ENCODE results near the gene RNF167.

RNF167 gene

GRCh38 chr17:4986951-4987766, 47.1 kb downstream of the RNF167 start, which contains the start of gene CAMTA2:
CAMTA2 (minus strand) TSS chr17:4987675; CDS start chr17:4986222, 1,453 bp downstream.
- peak; percentile 80 for DNase-seq

- DNase-seq = no peak
These were observed 47.9 kb downstream of the RNF167 start for GRCh38 chr17:4987767-4988567.

GRCh38 chr17:4994081-4994595, 54.1 kb downstream of the RNF167 start:
- DNase-seq = no peak
